Fibroblast of the aortic adventitia (primary cell): ENCODE results near the gene CABYR. TPM values are rescaled to one million over a fixed set of nuclear protein-coding genes. Genes with fewer than 3 reads are reported as not detected.

Experiments used
- DNase-seq: peaks from one replicate; pipeline ENCODE4 v3.0.0-alpha.2; 2010; ENCODE audit warnings: low read depth
- H3K4me3 ChIP-seq: 2 replicates; pipeline ENCODE4 v1.5.1; 2011; ENCODE audit warnings: low read depth, mild to moderate bottlenecking, control low read depth, low read length, moderate library complexity
- total RNA-seq: library from RNA; depleted of rRNA; stranded (reverse); fragments of >200 nt; gene quantifications from 2 replicates; pipeline ENCODE4 v1.2.3, GENCODE V29; 2012; ENCODE audit warnings: low replicate concordance
- TF ChIP-seq, protein P1 (sequence below): IDR thresholded peaks from 2 replicates; pipeline ENCODE4 v1.5.1; 2011; ENCODE audit warnings: mild to moderate bottlenecking, low read length, control low read depth, inconsistent platforms; ENCODE audit not compliant: insufficient read depth

Gene CABYR
- total RNA-seq, 1 donor, result 7.3 TPM

DNA sequence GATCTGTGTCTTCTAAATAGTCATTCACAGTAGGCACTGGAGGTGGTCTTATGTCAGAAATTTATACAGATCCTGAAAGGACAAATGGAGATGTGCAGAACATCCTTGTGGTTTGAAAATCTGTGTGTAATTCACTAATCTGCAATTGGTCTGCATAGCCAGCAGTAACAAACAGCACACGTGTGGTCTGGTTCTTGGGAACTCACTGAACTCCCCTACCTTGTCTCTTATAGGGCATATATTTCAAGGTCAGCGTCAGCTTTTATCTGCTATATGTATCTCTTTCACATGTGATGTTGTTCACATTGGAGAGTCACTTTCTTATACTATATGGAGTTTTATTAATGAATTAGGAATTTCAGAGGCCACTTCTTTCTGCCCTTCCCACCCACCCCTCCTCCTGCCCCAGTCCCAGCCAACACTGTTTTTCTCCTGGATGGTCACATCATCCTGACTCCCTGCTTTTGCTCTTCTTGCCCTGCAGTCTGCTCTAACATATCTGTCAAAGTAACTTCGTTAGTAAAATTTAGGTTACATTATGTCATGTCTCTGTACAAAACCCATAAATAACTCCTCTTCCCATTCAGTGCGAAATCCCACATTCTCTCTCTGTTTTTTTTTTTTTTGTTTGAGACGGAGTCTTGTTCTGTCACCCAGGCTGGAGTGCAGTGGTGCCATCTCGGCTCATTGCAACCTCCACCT is 35.4 kb upstream of the CABYR start:
- H3K4me3 ChIP-seq, result no peak overlapping the region
- peak; percentile 17 for DNase-seq
- TF ChIP-seq, protein P1, sequence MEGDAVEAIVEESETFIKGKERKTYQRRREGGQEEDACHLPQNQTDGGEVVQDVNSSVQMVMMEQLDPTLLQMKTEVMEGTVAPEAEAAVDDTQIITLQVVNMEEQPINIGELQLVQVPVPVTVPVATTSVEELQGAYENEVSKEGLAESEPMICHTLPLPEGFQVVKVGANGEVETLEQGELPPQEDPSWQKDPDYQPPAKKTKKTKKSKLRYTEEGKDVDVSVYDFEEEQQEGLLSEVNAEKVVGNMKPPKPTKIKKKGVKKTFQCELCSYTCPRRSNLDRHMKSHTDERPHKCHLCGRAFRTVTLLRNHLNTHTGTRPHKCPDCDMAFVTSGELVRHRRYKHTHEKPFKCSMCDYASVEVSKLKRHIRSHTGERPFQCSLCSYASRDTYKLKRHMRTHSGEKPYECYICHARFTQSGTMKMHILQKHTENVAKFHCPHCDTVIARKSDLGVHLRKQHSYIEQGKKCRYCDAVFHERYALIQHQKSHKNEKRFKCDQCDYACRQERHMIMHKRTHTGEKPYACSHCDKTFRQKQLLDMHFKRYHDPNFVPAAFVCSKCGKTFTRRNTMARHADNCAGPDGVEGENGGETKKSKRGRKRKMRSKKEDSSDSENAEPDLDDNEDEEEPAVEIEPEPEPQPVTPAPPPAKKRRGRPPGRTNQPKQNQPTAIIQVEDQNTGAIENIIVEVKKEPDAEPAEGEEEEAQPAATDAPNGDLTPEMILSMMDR, result no peak

DNA sequence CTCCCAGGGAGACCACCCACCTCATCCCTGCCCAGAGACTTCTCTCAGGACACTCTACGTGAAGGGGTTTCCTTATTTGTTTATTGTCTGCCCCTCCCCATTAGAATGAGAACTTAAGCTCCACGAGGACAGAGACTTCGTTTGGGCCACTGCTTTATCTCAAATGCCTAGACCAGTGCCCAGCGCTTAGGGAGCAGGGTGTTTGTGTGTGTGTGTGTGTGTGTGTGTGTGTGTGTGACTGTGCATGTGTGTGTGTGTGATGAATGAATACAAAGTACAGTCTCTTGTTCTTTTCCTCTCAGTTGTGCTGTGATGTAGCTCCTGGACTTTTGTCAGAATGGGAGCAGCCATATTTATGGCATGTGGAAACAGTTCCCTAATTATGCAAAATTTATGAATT is 34.4 kb upstream of the CABYR start:
- no peak for DNase-seq
- TF ChIP-seq, protein P1, result no peak

DNA sequence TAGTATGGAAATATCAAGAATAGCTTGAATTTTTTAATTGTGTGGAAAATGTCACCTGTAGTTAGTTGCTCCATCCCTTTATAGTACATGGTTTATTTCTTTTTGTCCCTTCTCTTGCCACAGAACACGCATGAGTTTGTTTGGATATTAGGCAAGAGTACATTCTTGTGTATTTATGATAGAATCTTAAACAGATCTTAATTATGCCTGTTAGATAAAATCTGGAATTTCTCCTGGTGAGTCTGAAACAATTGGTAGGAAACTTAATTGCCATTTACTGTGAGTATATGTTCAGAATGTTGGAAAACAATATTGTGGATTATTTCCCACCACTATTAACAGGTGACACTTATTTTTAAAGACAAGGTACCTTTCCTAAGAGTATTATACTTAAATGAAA is 30.2 kb upstream of the CABYR start:
- DNase-seq, result no peak
- TF ChIP-seq, protein P1, result no peak

More for the DNA sequence above, 34.4 kb upstream of the CABYR start:
- H3K4me3 ChIP-seq, result no peak overlapping the region

DNA sequence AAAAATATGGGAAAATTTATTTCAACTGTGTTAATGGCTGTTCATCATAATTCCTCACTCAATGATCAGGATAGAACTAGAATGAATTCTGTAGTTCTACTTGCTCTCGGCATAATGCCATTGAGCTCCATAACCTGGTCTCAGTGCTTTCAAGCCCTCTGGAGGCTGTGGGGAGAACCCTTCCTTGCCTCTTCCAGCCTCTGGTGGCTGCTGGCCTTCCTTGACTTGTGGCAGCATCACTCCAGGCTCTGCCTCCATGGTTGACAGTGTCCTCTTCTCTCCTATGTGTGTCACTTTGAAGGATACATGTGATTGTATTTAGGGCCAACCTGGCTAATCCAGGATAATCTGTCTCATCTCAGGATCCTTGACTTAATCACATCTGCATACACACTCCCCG is 26.9 kb upstream of the CABYR start:
- TF ChIP-seq, protein P1, result no peak
- H3K4me3 ChIP-seq, result no peak overlapping the region
- DNase-seq, result no peak

More for the DNA sequence above, 30.2 kb upstream of the CABYR start:
- no peak overlapping the region for H3K4me3 ChIP-seq

DNA sequence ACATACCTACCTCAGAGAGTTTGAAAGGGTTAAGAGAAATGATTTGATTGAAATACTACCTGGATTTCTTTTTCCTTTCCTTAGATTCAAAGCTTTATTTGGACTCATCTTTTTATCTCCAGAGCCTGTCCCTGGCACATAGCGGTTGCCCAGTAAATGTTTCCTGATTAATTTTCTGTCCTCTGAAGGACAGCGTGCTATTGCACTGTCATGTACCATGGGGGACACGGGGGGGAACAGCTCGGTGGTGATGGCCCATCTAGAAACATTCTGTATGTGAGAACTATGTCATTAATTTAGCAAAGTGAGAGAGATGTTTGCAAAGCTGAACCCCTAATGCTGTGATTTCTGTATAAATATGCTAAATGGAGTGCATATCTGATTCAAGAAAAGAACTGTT is 26.4 kb upstream of the CABYR start:
- TF ChIP-seq, protein P1, result no peak
- no peak for DNase-seq
- no peak overlapping the region for H3K4me3 ChIP-seq

DNA sequence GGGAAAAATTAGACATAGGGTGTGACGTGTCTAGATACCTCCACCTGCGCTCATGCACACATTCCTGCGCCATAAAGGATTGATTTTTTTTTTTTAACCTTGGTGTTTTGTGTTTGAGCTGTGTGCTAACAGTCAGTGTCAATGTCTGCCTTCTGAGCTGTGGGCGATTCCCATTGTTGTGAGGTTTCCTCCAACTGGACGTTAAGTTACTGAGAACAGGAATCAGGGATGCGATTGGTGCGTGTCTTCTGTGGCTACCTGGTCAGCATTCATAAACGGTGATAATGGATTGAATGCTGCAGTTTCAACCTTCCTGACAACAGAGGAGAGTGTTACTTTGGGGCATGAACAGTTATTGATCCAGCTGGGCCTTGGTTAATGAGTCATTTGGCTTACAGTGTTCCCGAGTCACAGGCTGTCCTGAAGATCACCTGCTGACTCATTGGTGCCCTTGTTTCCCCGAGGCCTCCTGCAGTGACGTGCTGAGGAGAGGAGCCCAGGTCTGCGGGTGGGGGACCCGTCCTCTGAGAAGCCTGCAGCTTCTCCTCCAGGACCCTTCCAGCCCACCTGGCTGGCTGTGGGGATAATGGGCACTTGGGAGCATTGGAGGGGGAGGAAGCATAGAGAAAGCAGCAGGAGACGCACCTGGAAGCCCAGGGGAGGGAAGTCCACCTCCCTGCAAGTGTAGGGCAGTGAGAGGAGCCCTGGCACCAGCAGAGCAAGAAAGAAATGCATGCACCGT is 25.8 kb upstream of the CABYR start:
- TF ChIP-seq, protein P1, result no peak
- H3K4me3 ChIP-seq, result no peak overlapping the region
- DNase-seq, result no peak
